GM12891 (cell line): ENCODE measurements around the gene ELMO1.

Experiments
- PAX5 ChIP-seq: IDR thresholded peaks from 2 replicates; pipeline ENCODE4 v1.6.1; 2011; ENCODE audit warnings: low read length, moderate library complexity, mild to moderate bottlenecking; ENCODE audit not compliant: insufficient read depth, severe bottlenecking
- POLR2A ChIP-seq: IDR thresholded peaks from 2 replicates; pipeline ENCODE4 v1.6.1; 2011; ENCODE audit warnings: low read depth, low read length, control low read depth
- POLR2AphosphoS5 ChIP-seq: IDR thresholded peaks from 2 replicates; pipeline ENCODE4 v1.6.1; 2011; ENCODE audit warnings: low read depth, low read length, control low read depth
- TAF1 ChIP-seq: IDR thresholded peaks from 2 replicates; pipeline ENCODE4 v1.6.1; 2011; ENCODE audit warnings: low read depth, low read length, control low read depth

DNA sequence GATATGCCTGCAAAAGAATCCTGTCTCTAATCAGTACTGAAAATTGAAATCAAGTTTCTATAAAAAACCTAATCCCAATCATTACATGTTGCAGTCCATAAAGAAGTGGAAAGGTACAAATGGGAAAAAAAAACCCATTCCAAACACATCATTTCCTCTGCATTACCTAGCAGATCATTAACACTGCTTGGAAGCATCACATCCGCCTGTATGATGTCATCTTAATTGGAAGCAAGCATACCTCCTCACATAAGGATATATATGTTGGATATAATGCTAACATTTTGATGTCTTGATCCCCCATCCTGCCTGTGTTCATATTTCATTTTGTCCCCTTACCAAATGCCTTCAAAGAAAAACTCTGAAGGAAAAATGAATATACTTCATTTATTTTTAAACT is 483.0 kb downstream of the ELMO1 start:
- TF ChIP-seq PAX5, result no peak
- no peak for TF ChIP-seq POLR2A
- no peak for TF ChIP-seq POLR2AphosphoS5
- TF ChIP-seq TAF1, result no peak
